Measurements from ENCODE around the gene EHMT1. TPM values are rescaled to one million over a fixed set of nuclear protein-coding genes. Genes with fewer than 3 reads are reported as not detected.
A peak's percentile ranks its signal among the peaks of the same experiment; 100 is the strongest.

Gene EHMT1
- total and polyA plus RNA-seq, 2 of the 8 experiments (the other 6 are each of a cell fraction or from before 2014, with no cell fraction given): 95.7 to 163 TPM

- TF ChIP-seq KDM1A (IDR thresholded peaks at IDR 0.05; ENCODE audit: borderline replicate concordance, low read length) (no peak), SIN3A (conservative IDR thresholded peaks at IDR 0.05 in 1 of 2, IDR thresholded peaks at IDR 0.05 in 1 of 2; ENCODE audit: low read depth in 1 of 2, low read length in 2 of 2) (no peak; a peak in 1 of 4 replicates), SAP30 (IDR thresholded peaks at IDR 0.05; ENCODE audit: insufficient read depth, insufficient replicate concordance, low read length) (peak; percentile 24), ATF3 (IDR thresholded peaks at IDR 0.05; ENCODE audit: insufficient read depth, low read depth, low read length) (no peak; the same call in 1 of the 2 replicates), SP4 (IDR thresholded peaks at IDR 0.05; ENCODE audit: low read length) (peak; percentile 72; the same call in 1 of the 2 replicates), RFX5 (IDR thresholded peaks at IDR 0.05; ENCODE audit: borderline replicate concordance, low read depth, low read length) (no peak), NRF1 (IDR thresholded peaks at IDR 0.05; ENCODE audit: low read depth, low read length) (peak; percentile 99), CHD2 (IDR thresholded peaks at IDR 0.05; ENCODE audit: low read length) (no peak; the same call in 1 of the 2 replicates), CEBPB (IDR thresholded peaks at IDR 0.05; ENCODE audit: low read depth, low read length) (no peak; the same call in 1 of the 2 replicates), TAF7 (optimal IDR thresholded peaks at IDR 0.05; ENCODE audit: borderline replicate concordance, low read depth, low read length) (peak; percentile 40), RBBP5 (IDR thresholded peaks at IDR 0.05; ENCODE audit: borderline replicate concordance, low read depth, low read length) (0 out of 2 replicates have a peak, but pooled peaks have one; percentile 59), GABPA (IDR thresholded peaks at IDR 0.05; ENCODE audit: borderline replicate concordance, insufficient read depth, low read length) (no peak; the same call in 1 of the 2 replicates), SIX5 (IDR thresholded peaks at IDR 0.05; ENCODE audit: low read depth, low read length) (no peak), YY1 (IDR thresholded peaks at IDR 0.05; ENCODE audit: low read depth, low read length) (peak; percentile 58; the same call in 1 of the 2 replicates), TBP (IDR thresholded peaks at IDR 0.05; ENCODE audit: low read depth, low read length) (peak; percentile 51; the same call in 1 of the 2 replicates), FOSL1 (IDR thresholded peaks at IDR 0.05; ENCODE audit: insufficient read depth, low read depth, low read length) (peak; percentile 33; the same call in 1 of the 2 replicates), KDM5A (IDR thresholded peaks at IDR 0.05; ENCODE audit: low read length) (0 out of 2 replicates have a peak, but pooled peaks have one; percentile 28), TEAD4 (IDR thresholded peaks at IDR 0.05; ENCODE audit: low read depth, low read length) (no peak), HDAC2 (IDR thresholded peaks at IDR 0.05; ENCODE audit: borderline replicate concordance in 1 of 2, low read depth in 2 of 2, low read length in 2 of 2) (0 out of 4 replicates have a peak, but pooled peaks of 1 of the 2 experiments have one; percentile 46), JUN (IDR thresholded peaks at IDR 0.05; ENCODE audit: low read depth, low read length) (no peak), KDM4A (IDR thresholded peaks at IDR 0.05; ENCODE audit: low read depth, low read length, severe bottlenecking) (peak; percentile 56)
These were observed at the start of gene EHMT1 (continued) for GRCh38 chr9:137618105-137619067.

Data from H1 (cell line).